DND-41 (cell line): Measurements from ENCODE around the gene CAD.

Experiments used
- EZH2 ChIP-seq: IDR thresholded peaks from 3 replicates; pipeline ENCODE4 v1.6.1; 2012; ENCODE audit warnings: borderline replicate concordance, low read depth, mild to moderate bottlenecking, moderate library complexity, low read length, inconsistent platforms; ENCODE audit not compliant: severe bottlenecking
- TF ChIP-seq, protein P1 (sequence below): IDR thresholded peaks from 2 replicates; pipeline ENCODE4 v1.5.1; 2012; ENCODE audit warnings: borderline replicate concordance, low read length, moderate library complexity, mild to moderate bottlenecking; ENCODE audit not compliant: poor library complexity, severe bottlenecking; ENCODE audit errors: extremely low read depth

DNA sequence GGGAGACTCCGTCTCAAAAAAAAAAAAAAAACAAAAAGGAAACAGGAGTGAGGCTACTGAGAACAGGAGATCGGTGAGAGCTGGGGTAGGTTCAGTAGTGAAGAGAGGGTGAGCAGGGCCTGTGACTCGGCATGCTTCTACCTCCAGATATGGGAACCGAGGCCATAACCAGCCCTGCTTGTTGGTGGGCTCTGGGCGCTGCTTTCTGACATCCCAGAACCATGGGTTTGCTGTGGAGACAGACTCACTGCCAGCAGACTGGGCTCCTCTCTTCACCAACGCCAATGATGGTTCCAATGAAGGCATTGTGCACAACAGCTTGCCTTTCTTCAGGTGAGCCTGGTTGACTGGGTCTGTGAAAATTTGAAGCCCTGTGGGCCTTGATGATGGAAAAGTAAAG lies 6.2 kb downstream of the CAD start:
- TF ChIP-seq, protein P1, sequence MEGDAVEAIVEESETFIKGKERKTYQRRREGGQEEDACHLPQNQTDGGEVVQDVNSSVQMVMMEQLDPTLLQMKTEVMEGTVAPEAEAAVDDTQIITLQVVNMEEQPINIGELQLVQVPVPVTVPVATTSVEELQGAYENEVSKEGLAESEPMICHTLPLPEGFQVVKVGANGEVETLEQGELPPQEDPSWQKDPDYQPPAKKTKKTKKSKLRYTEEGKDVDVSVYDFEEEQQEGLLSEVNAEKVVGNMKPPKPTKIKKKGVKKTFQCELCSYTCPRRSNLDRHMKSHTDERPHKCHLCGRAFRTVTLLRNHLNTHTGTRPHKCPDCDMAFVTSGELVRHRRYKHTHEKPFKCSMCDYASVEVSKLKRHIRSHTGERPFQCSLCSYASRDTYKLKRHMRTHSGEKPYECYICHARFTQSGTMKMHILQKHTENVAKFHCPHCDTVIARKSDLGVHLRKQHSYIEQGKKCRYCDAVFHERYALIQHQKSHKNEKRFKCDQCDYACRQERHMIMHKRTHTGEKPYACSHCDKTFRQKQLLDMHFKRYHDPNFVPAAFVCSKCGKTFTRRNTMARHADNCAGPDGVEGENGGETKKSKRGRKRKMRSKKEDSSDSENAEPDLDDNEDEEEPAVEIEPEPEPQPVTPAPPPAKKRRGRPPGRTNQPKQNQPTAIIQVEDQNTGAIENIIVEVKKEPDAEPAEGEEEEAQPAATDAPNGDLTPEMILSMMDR: no peak
- TF ChIP-seq EZH2: no peak
